Measurements from ENCODE around the gene PRKN. TPM values are rescaled to one million over a fixed set of nuclear protein-coding genes. Genes with fewer than 3 reads are reported as not detected.

Gene PRKN
- total RNA-seq, 1 donor from 2014 or later, result not detected

- intact Hi-C loops (cut with micrococcal nuclease), result no loop called here
Measured at GRCh38 chr6:161435748-161436070, 1291.9 kb downstream of the PRKN start.

- intact Hi-C loops (cut with micrococcal nuclease), result no loop called here
Measured at GRCh38 chr6:161434921-161435747, 1292.4 kb downstream of the PRKN start.

GRCh38 chr6:161434350-161434749 lies 1293.2 kb downstream of the PRKN start:
- intact Hi-C loops (cut with micrococcal nuclease), result no loop called here

- intact Hi-C loops (cut with micrococcal nuclease), result no loop called here
Measured at GRCh38 chr6:161432546-161432945, 1295.0 kb downstream of the PRKN start.

- intact Hi-C loops (cut with micrococcal nuclease), result no loop called here
Measured at GRCh38 chr6:161429921-161430490, 1297.6 kb downstream of the PRKN start.

GRCh38 chr6:161424421-161424820 lies 1303.1 kb downstream of the PRKN start:
- intact Hi-C loops (cut with micrococcal nuclease), result no loop called here

- intact Hi-C loops (cut with micrococcal nuclease), result no loop called here
Measured at GRCh38 chr6:161422710-161423680, 1304.6 kb downstream of the PRKN start.

- intact Hi-C loops (cut with micrococcal nuclease), result loop anchor here (1.0 to 10.0 kb wide), 3 partner anchors 24 to 776 kb away; no protein-coding TSS in a partner anchor
Measured at GRCh38 chr6:161418463-161418945, 1309.1 kb downstream of the PRKN start.

GRCh38 chr6:161417717-161418462 lies 1309.7 kb downstream of the PRKN start:
- intact Hi-C loops (cut with micrococcal nuclease), result loop anchor here (1.0 to 10.0 kb wide), 3 partner anchors 24 to 777 kb away; no protein-coding TSS in a partner anchor

GRCh38 chr6:161415302-161415855 lies 1312.2 kb downstream of the PRKN start:
- intact Hi-C loops (cut with micrococcal nuclease), result loop anchor here (10.0 kb wide), 1 partner anchor 779 kb away; no protein-coding TSS in a partner anchor

GRCh38 chr6:161414707-161415106 lies 1312.9 kb downstream of the PRKN start:
- intact Hi-C loops (cut with micrococcal nuclease), result loop anchor here (10.0 kb wide), 1 partner anchor 780 kb away; no protein-coding TSS in a partner anchor

GRCh38 chr6:161414180-161414579 lies 1313.4 kb downstream of the PRKN start:
- intact Hi-C loops (cut with micrococcal nuclease), result loop anchor here (10.0 kb wide), 1 partner anchor 781 kb away; no protein-coding TSS in a partner anchor

GRCh38 chr6:161413355-161413771 lies 1314.2 kb downstream of the PRKN start:
- intact Hi-C loops (cut with micrococcal nuclease), result loop anchor here (10.0 kb wide), 1 partner anchor 781 kb away; no protein-coding TSS in a partner anchor

- intact Hi-C loops (cut with micrococcal nuclease), result loop anchor here (10.0 kb wide), 1 partner anchor 782 kb away; no protein-coding TSS in a partner anchor
Measured at GRCh38 chr6:161412795-161413194, 1314.8 kb downstream of the PRKN start.

- intact Hi-C loops (cut with micrococcal nuclease), result loop anchor here (10.0 kb wide), 1 partner anchor 783 kb away; no protein-coding TSS in a partner anchor
Measured at GRCh38 chr6:161411265-161411944, 1316.2 kb downstream of the PRKN start.

GRCh38 chr6:161410736-161411135 lies 1316.8 kb downstream of the PRKN start:
- intact Hi-C loops (cut with micrococcal nuclease), result loop anchor here (10.0 kb wide), 1 partner anchor 784 kb away; no protein-coding TSS in a partner anchor

- intact Hi-C loops (cut with micrococcal nuclease), result loop anchor here (10.0 kb wide), 1 partner anchor 785 kb away; no protein-coding TSS in a partner anchor
Measured at GRCh38 chr6:161410076-161410475, 1317.5 kb downstream of the PRKN start.

GRCh38 chr6:161409353-161409752 lies 1318.2 kb downstream of the PRKN start:
- intact Hi-C loops (cut with micrococcal nuclease), result no loop called here

GRCh38 chr6:161408041-161408440 lies 1319.5 kb downstream of the PRKN start:
- intact Hi-C loops (cut with micrococcal nuclease), result no loop called here
